GM18502 (cell line): ENCODE measurements around the gene ZNF689.

Experiments used
- ATAC-seq: cut with Tn5 transposase; IDR thresholded peaks from one replicate; pipeline ENCODE4 v1.9.1; 2021; ENCODE audit warnings: mild to moderate bottlenecking; ENCODE audit not compliant: unreplicated experiment, poor library complexity

The ZNF689 gene

DNA sequence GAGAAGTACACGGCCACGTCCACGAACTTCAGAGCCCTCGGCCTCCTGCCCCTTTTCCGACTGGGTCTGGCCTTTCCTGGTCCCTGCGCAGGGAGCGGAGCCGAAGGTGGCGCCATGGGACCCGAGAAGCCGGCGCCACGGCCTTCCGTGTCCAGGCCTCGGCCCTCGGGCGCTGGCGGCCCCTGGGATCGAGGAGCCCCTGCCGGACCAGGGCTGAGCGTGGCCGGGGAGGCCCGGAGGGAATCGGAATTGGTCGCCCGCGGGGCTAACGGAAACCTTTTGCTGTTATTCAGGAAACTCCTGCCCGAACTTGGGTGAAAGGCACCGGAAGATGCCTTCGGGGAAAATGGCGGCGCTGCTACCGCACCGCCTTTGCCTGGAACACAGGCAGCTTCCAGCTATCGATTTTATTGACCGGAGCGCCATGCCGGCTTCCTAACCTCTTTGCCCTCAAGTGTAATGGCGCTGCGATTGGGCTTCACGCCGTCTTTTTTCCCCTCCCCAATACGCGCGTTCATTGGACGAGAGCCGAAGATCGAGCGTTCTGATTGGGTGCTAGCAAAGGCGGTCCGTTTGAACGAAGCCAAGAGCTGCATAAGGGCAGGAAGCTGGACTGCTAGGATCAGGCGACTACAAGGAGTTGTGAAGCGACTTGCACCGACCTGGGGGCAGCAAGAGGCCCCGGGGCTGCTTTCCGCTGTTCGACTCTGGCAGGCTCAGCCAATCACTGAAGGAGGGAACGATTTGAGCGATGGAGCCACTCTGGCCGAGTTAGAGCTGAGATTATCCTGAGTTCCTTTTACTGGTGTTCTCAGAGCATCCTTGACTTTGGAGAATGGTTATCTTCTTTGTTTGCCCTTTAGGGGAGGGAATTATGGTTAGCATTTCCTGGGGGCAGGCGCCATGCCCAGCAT, at the start of gene ZNF689:
Gene ZNF689, minus strand, starts transcription at position 464 of the 914 bp plus-strand sequence. Its CDS starts 348 bp downstream, at position 116.
- peak; percentile 86 for ATAC-seq

DNA sequence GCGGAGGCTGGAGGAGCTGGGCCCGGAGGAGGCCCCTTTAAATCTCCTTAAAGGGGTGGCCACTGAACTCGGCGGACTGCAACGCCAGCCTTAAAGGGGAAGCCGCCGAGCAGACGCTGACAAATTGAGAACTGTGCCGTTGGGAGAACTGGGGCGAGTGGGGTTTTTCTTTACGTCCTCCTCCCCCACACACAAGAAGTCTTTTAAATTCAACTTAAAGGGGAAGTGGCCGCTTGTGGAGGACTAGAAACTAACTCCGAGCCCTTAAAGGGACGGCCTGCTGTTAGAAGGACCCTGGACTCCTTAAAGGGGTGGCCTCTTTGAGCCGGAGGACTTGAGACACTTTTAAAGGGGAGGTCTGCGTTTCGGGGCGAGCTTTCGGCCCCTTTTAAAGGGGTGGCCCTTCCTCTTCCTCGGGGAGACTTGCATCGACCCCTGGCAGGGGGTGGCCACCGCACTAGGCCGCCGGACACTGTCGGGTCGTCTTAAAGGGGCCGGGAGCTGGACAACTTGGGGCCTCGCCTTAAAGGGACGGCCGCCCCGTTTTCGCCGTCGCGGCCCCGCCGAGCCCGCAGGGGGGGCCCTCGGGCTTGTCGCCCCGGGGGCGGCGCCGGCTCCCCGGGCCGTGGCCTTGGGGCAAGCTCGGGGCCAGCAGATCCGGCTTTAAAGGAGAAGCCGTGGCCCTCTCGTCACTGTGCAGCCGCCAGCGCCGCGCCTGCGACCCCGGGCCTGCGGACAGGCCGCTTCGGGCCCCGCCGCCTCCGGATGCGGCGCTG, 48.7 kb upstream of the ZNF689 start:
- peak; percentile 30 for ATAC-seq

- ATAC-seq = peak; percentile 69
Observed at GRCh38 chr16:30657866-30658730, 47.9 kb upstream of the ZNF689 start, which contains the start of gene FBRS. TSS of gene FBRS (plus strand) at chr16:30658431. CDS start at chr16:30659519, 1,088 bp downstream.

DNA sequence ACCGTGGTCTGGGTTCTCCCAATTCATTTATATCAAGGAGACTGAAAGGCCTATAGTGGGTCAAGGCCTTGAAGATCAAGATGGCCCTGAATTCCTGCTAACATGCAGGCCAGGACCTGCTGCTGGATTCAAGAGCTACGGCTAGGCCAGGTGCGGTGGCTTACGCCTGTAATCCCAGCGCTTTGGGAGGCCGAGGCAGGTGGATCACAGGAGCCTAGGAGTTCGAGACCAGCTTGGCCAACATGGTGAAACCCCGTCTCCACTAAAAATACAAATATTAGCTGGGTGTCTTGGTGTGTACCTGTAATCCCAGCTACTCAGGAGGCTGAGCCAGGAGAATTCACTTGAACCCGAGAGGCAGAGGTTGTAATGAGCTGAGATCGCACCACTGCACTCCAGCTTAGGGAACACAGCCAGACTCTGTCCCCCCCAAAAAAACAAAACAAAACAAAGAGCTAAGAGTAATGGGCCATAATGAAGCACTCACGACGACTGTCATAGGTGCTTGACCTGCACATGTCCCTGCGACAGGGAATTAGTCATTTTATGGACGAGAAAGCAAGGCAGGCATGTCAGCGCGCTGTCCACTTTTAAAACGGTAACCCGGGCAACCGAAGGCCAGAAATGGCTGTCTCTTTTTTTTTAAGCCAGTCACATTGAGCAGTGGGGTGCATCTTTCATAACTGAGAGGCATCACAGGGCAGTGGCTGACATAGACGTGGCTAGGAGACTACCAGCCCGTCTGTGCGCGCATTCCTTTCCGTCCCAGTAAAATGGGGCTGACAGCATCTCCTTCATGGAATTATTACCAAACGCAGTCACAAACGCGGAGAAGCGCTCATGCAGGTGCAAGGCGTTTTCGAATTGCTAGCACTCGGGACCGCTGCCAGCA, 47.0 kb upstream of the ZNF689 start:
- no peak for ATAC-seq

DNA sequence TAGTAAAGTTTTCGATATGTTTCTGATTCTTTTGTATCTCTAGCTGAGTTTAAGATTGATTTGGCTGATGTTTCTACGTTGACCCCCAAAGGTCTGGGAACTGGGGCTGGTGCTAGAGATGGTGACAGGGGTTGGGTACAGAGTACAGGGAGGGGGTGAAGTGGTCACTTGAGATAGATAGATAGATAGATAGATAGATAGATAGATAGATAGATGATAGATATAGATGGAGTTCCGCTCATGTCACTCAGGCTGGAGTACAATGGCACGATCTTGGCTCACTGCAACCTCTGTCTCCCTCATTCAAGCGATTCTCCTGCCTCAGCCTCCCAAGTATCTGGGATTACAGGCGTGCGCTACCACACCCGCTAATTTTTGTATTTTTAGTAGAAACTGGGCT, 46.2 kb upstream of the ZNF689 start:
- ATAC-seq = no peak

GRCh38 chr16:30655815-30656347, 45.7 kb upstream of the ZNF689 start:
- no peak for ATAC-seq

DNA sequence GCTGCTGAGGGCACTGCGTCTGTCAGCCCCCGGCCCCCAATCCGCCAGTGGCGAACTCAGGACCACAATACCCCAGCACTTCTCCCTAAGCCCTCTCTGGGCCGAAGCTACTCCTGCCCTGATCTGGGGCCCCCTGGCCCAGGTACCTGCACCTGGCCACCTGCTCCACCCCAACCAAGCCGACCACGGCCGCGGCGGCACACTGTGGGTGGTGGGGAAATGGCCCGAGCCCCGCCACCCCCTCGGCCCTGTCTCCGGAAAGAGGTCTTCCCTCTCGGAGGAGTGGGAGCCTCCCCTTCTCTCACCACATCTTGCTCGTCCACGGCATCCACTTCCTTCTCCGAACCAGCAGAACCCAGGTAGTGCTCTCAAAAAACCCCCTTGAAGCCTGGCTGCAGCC, 44.7 kb upstream of the ZNF689 start:
- no peak for ATAC-seq

- no peak for ATAC-seq
Observed at GRCh38 chr16:30652718-30653117, 42.5 kb upstream of the ZNF689 start.

GRCh38 chr16:30652005-30652296, 41.8 kb upstream of the ZNF689 start:
- ATAC-seq = no peak

DNA sequence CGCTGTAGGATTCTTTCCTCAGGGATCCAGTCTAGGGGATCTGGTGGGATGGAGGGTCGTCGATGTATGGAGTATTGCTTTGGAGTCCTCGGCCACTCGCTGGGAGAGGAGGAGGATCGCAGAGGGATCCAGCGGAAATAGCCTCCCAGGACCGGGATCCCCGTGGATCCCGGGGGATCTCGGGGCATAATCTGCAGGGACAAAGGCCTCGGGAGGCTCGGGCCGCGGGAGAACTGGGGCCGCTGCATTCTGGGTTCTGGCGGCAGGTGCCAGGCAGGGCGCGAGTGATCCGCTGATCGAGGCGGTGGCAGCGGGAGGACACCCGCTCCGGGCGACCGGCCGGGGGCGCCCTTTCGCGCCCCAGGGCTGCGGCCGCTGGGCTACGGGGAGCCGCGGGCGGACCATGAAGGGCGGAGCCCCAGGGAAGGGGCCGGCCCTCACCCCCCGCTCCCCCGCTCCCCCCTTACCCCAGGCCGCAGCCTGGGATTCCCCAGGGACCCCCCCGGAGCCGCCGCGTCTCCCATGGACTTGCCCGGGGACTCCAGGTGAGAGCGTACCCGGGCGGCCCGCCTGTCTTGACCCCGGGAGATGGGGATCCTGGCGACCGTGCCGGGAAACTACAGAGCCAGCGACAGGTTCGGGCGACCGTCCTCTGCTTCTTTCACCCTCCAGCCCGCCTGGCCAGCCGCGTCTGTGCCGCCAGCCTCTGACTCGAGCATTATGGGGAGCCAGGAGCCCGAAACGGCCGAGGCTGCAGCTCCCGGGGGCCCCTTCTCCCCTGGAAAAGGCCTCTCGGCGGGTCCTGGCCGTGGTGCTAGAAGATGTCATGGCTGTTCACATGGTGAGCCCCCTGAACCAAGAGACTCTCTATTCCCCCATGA, 41.2 kb upstream of the ZNF689 start:
- ATAC-seq = peak; percentile 56

GRCh38 chr16:30650369-30651123, 40.4 kb upstream of the ZNF689 start, which contains the start of gene PRR14:
TSS of gene PRR14 (plus strand) at chr16:30650960. CDS start at chr16:30651646, 686 bp downstream.
- ATAC-seq = peak; percentile 71

- no peak for ATAC-seq
Observed at GRCh38 chr16:30649725-30650368, 39.7 kb upstream of the ZNF689 start.

GRCh38 chr16:30647274-30647571, 37.0 kb upstream of the ZNF689 start:
- no peak for ATAC-seq

DNA sequence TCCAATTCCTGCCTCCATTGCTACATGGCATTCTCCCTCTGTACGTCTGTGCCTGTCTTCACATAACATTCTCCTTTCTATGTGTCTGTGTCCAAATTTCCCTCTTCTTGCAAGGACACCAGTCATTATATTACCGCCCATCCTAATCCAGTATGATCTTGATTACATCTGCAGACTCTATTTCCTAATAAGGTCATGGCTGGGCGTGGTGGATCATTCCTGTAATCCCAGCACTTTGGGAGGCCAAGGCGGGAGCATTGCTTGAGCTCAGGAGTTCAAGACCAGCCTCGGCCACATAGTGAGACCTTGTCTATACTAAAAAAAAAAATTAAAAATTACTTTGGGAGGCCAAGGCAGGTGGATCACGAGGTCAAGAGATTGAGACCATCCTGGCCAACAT, 35.5 kb upstream of the ZNF689 start:
- ATAC-seq = no peak

DNA sequence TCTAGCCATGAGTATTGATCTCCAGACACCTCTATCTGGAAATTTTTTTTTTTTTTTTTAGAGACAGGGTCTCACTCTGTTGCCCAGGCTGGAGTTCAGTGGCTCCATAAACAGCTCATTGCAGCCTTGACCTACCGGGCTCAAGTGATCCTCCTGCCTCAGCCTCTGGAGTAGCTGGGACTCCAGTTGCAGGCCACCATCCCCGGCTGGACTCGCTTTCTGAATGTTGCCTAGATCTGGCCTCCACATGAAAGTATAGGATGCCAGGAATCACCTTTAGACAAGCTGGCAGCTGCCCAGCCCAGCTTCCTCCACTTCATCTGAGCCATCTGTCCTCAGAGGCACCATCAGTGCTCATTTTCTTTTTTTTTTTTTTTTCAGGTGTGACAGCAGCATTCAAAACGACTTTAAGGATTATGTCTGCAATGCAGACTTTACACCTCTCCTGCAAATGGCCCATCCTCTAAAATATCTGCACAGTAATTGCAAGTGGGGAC, 34.2 kb upstream of the ZNF689 start:
- no peak for ATAC-seq

DNA sequence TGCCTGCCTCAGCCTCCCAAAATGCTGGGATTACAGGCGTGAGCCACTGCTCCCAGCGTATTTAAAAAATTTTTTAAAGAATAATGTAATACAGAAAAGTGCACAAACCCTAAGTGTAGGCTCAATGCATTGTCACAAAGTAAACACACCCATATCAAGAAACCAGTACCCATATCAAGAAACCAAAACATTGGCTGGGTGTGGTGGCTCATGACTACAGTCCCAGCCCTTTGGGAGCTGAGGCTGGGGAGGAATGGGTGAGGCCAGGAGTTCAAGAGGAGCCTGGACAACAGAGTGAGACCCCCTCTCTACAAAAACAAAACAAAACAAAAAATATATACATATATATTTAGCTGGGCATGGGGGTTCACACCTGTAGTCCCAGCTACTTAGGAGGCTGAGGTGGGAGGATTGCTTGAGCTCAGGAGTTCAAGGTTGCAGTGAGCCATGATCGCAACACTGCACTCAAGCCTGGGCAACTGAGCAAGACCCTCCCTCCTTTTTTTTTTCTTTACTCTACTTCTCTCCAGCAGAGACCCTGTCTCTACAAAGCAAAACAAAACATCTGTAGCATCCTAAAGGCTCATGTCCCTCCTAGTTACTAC, 31.3 kb upstream of the ZNF689 start:
- ATAC-seq = no peak

GRCh38 chr16:30637944-30638343, 27.8 kb upstream of the ZNF689 start:
- no peak for ATAC-seq
